Stimulated activated naive B cell treated with anti-CD40 and anti-IgM and Interleukin-4, amounts not matched to agents 10 μg/mL and 1 μg/mL and 100 μg/mL, for 72 hours (primary cell): ENCODE results near the gene PDE1A.
"Not testable (repeated sequence)": the region's sequence is repeated elsewhere in the genome, so short reads cannot be mapped to it uniquely, and the experiment has no call there.

Source experiments
- ATAC-seq, 2 donors: fragments of 150-1000 bp; cut with Tn5 transposase; replicated peaks; 2 replicates each; pipeline ENCODE4 v1.10.0; 2021; ENCODE audit warnings: moderate library complexity in 1 of 2
- DNase-seq: peaks from one replicate; pipeline ENCODE4 v3.0.0; 2021
- H3K27ac Mint-ChIP-seq: one replicate; pipeline ENCODE4 v1.8.0; 2022; ENCODE audit warnings: mild to moderate bottlenecking, mixed read lengths
- H3K27me3 Mint-ChIP-seq, 2 donors: one replicate each; pipeline ENCODE4 v1.8.0; 2022; ENCODE audit warnings: mixed read lengths in 2 of 2
- H3K36me3 Mint-ChIP-seq, 2 donors: one replicate each; pipeline ENCODE4 v1.8.0; 2022; ENCODE audit warnings: mixed read lengths in 2 of 2, mild to moderate bottlenecking in 1 of 2
- H3K4me1 Mint-ChIP-seq, 2 donors: one replicate each; pipeline ENCODE4 v1.8.0; 2022; ENCODE audit warnings: mixed read lengths in 2 of 2, mild to moderate bottlenecking in 1 of 2
- H3K4me3 Mint-ChIP-seq, 2 donors: one replicate each; pipeline ENCODE4 v1.8.0; 2022; ENCODE audit warnings: mild to moderate bottlenecking in 2 of 2, mixed read lengths in 2 of 2, moderate library complexity in 1 of 2
- H3K9me3 Mint-ChIP-seq, 2 donors: one replicate each; pipeline ENCODE4 v1.8.0; 2022; ENCODE audit warnings: mixed read lengths in 2 of 2, mild to moderate bottlenecking in 1 of 2

PDE1A gene

GRCh38 chr2:182302174-182302573, 124.7 kb downstream of the PDE1A start:
- Mint-ChIP-seq H3K4me1 (no peaks in the 10 kb centered on the region), H3K4me3 (no peak overlapping the region), H3K27ac (no peak overlapping the region), H3K27me3 (no peaks in the 10 kb centered on the region), H3K9me3 (peaks cover 0 to 2% of the 10 kb centered on the region in 2 donors), H3K36me3 (no peaks in the 10 kb centered on the region)
- DNase-seq: no peak
- ATAC-seq: no peak

GRCh38 chr2:182301093-182301492, 125.7 kb downstream of the PDE1A start:
- H3K9me3 Mint-ChIP-seq: peaks cover 0 to 2% of the 10 kb centered on the region in 2 donors
- H3K27me3 Mint-ChIP-seq: no peaks in the 10 kb centered on the region
- no peaks in the 10 kb centered on the region for H3K4me1 Mint-ChIP-seq
- no peak overlapping the region for H3K27ac Mint-ChIP-seq
- ATAC-seq (no peak), DNase-seq (no peak)
- no peak overlapping the region for H3K4me3 Mint-ChIP-seq
- no peaks in the 10 kb centered on the region for H3K36me3 Mint-ChIP-seq

GRCh38 chr2:182300608-182301007, 126.2 kb downstream of the PDE1A start:
- Mint-ChIP-seq H3K4me1 (no peaks in the 10 kb centered on the region), H3K9me3 (peaks cover 0 to 2% of the 10 kb centered on the region in 2 donors), H3K27me3 (no peaks in the 10 kb centered on the region), H3K27ac (no peak overlapping the region), H3K36me3 (no peaks in the 10 kb centered on the region), H3K4me3 (no peak overlapping the region)
- no peak for ATAC-seq
- DNase-seq: no peak

GRCh38 chr2:182299632-182300031, 127.2 kb downstream of the PDE1A start:
- no peaks in the 10 kb centered on the region for H3K36me3 Mint-ChIP-seq
- H3K4me1 Mint-ChIP-seq: no peaks in the 10 kb centered on the region
- peaks cover 0 to 2% of the 10 kb centered on the region in 2 donors for H3K9me3 Mint-ChIP-seq
- no peaks in the 10 kb centered on the region for H3K27me3 Mint-ChIP-seq
- ATAC-seq: no peak
- H3K4me3 Mint-ChIP-seq: no peak overlapping the region
- H3K27ac Mint-ChIP-seq: no peak overlapping the region
- no peak for DNase-seq

- no peak overlapping the region for H3K4me3 Mint-ChIP-seq
Measured at GRCh38 chr2:182298456-182298855, 128.4 kb downstream of the PDE1A start.

GRCh38 chr2:182291296-182291695, 135.5 kb downstream of the PDE1A start:
- no peak overlapping the region for H3K27ac Mint-ChIP-seq
- H3K4me1 Mint-ChIP-seq: no peaks in the 10 kb centered on the region
- DNase-seq: no peak
- no peak for ATAC-seq
- H3K27me3 Mint-ChIP-seq: no peaks in the 10 kb centered on the region
- H3K4me3 Mint-ChIP-seq: no peak overlapping the region
- H3K9me3 Mint-ChIP-seq: peaks cover 0 to 2% of the 10 kb centered on the region in 2 donors
- H3K36me3 Mint-ChIP-seq: no peaks in the 10 kb centered on the region

More at GRCh38 chr2:182298456-182298855, 128.4 kb downstream of the PDE1A start:
- peaks cover 0 to 4% of the 10 kb centered on the region in 2 donors for H3K9me3 Mint-ChIP-seq
- no peaks in the 10 kb centered on the region for H3K36me3 Mint-ChIP-seq
- no peaks in the 10 kb centered on the region for H3K4me1 Mint-ChIP-seq
- no peaks in the 10 kb centered on the region for H3K27me3 Mint-ChIP-seq
- no peak overlapping the region for H3K27ac Mint-ChIP-seq
- DNase-seq (no peak), ATAC-seq (no peak)

GRCh38 chr2:182283512-182283911, 143.3 kb downstream of the PDE1A start:
- DNase-seq (no peak), ATAC-seq (no peak)
- Mint-ChIP-seq H3K4me1 (no peaks in the 10 kb centered on the region), H3K4me3 (no peak overlapping the region), H3K27ac (no peak overlapping the region), H3K9me3 (no peaks in the 10 kb centered on the region), H3K36me3 (no peaks in the 10 kb centered on the region), H3K27me3 (no peaks in the 10 kb centered on the region)

GRCh38 chr2:182281276-182281675, 145.6 kb downstream of the PDE1A start:
- no peaks in the 10 kb centered on the region for H3K27me3 Mint-ChIP-seq
- no peaks in the 10 kb centered on the region for H3K4me1 Mint-ChIP-seq
- ATAC-seq (no peak), DNase-seq (no peak)
- H3K9me3 Mint-ChIP-seq: peaks cover 4 to 5% of the 10 kb centered on the region in 2 donors
- H3K27ac Mint-ChIP-seq: no peak overlapping the region
- no peaks in the 10 kb centered on the region for H3K36me3 Mint-ChIP-seq
- no peak overlapping the region for H3K4me3 Mint-ChIP-seq

GRCh38 chr2:182280118-182280517, 146.7 kb downstream of the PDE1A start:
- H3K27me3 Mint-ChIP-seq: no peaks in the 10 kb centered on the region
- ATAC-seq (no peak), DNase-seq (no peak)
- H3K4me1 Mint-ChIP-seq: no peaks in the 10 kb centered on the region
- H3K36me3 Mint-ChIP-seq: no peaks in the 10 kb centered on the region
- H3K27ac Mint-ChIP-seq: no peak overlapping the region
- peaks cover 7 to 8% of the 10 kb centered on the region in 2 donors for H3K9me3 Mint-ChIP-seq
- no peak overlapping the region for H3K4me3 Mint-ChIP-seq

GRCh38 chr2:182276662-182277061, 150.2 kb downstream of the PDE1A start:
- not testable (repeated sequence) for H3K27me3 Mint-ChIP-seq, H3K27ac Mint-ChIP-seq, H3K4me1 Mint-ChIP-seq, DNase-seq, H3K9me3 Mint-ChIP-seq, H3K36me3 Mint-ChIP-seq, ATAC-seq, H3K4me3 Mint-ChIP-seq

- Mint-ChIP-seq H3K36me3 (no peaks in the 10 kb centered on the region), H3K27me3 (peaks cover 0 to 5% of the 10 kb centered on the region in 2 donors), H3K4me3 (no peak overlapping the region), H3K27ac (no peak overlapping the region), H3K4me1 (no peaks in the 10 kb centered on the region), H3K9me3 (no peaks in the 10 kb centered on the region)
- no peak for DNase-seq
- ATAC-seq: no peak
Measured at GRCh38 chr2:182267971-182268370, 158.9 kb downstream of the PDE1A start.

GRCh38 chr2:182266909-182267308, 159.9 kb downstream of the PDE1A start:
- Mint-ChIP-seq H3K36me3 (no peaks in the 10 kb centered on the region), H3K27me3 (peaks cover 0 to 5% of the 10 kb centered on the region in 2 donors), H3K4me1 (no peaks in the 10 kb centered on the region), H3K4me3 (no peak overlapping the region), H3K27ac (no peak overlapping the region), H3K9me3 (no peaks in the 10 kb centered on the region)
- ATAC-seq (no peak), DNase-seq (no peak)

GRCh38 chr2:182265718-182266117, 161.1 kb downstream of the PDE1A start:
- Mint-ChIP-seq H3K4me1 (no peaks in the 10 kb centered on the region), H3K36me3 (no peaks in the 10 kb centered on the region), H3K9me3 (no peaks in the 10 kb centered on the region), H3K27me3 (peaks cover 0 to 5% of the 10 kb centered on the region in 2 donors), H3K27ac (no peak overlapping the region), H3K4me3 (no peak overlapping the region)
- ATAC-seq (no peak), DNase-seq (no peak)

GRCh38 chr2:182261860-182262387, 164.9 kb downstream of the PDE1A start:
- Mint-ChIP-seq H3K4me1 (no peaks in the 10 kb centered on the region), H3K27me3 (peaks cover 0 to 5% of the 10 kb centered on the region in 2 donors)
- no peak for ATAC-seq

GRCh38 chr2:182259629-182260150, 167.1 kb downstream of the PDE1A start:
- ATAC-seq (no peak), DNase-seq (no peak)
- Mint-ChIP-seq H3K27ac (no peak overlapping the region), H3K4me3 (no peak overlapping the region), H3K36me3 (no peaks in the 10 kb centered on the region), H3K9me3 (no peaks in the 10 kb centered on the region), H3K4me1 (no peaks in the 10 kb centered on the region), H3K27me3 (peaks cover 0 to 5% of the 10 kb centered on the region in 2 donors)

More at GRCh38 chr2:182261860-182262387, 164.9 kb downstream of the PDE1A start:
- Mint-ChIP-seq H3K4me3 (no peak overlapping the region), H3K9me3 (no peaks in the 10 kb centered on the region), H3K27ac (no peak overlapping the region), H3K36me3 (no peaks in the 10 kb centered on the region)
- DNase-seq: no peak
